Effector memory CD8-positive, alpha-beta T cell (primary cell): ENCODE measurements around the gene GBA2.

Experiments used
- ATAC-seq: fragments of 150-1000 bp; cut with Tn5 transposase; replicated peaks from 2 replicates; pipeline ENCODE4 v1.10.0; 2021; ENCODE audit warnings: mild to moderate bottlenecking, moderate library complexity
- DNase-seq, 3 experiments: peaks; one replicate each; pipeline ENCODE4 v3.0.0; 2021
- H3K27ac Mint-ChIP-seq, 2 donors: one replicate each; pipeline ENCODE4 v1.8.0; 2022; ENCODE audit warnings: mild to moderate bottlenecking in 2 of 2, mixed read lengths in 2 of 2, moderate library complexity in 2 of 2
- H3K27me3 Mint-ChIP-seq, 2 donors: one replicate each; pipeline ENCODE4 v1.8.0; 2022; ENCODE audit warnings: mixed read lengths in 2 of 2
- H3K36me3 Mint-ChIP-seq: one replicate; pipeline ENCODE4 v1.8.0; 2022; ENCODE audit warnings: mild to moderate bottlenecking, moderate library complexity, mixed read lengths; ENCODE audit not compliant: insufficient read depth
- H3K4me1 Mint-ChIP-seq, 2 donors: one replicate each; pipeline ENCODE4 v1.8.0; 2022; ENCODE audit warnings: low read depth in 2 of 2, mixed read lengths in 2 of 2
- H3K4me3 Mint-ChIP-seq, 2 donors: one replicate each; pipeline ENCODE4 v1.8.0; 2022; ENCODE audit warnings: mild to moderate bottlenecking in 2 of 2, mixed read lengths in 2 of 2, moderate library complexity in 2 of 2
- H3K9me3 Mint-ChIP-seq, 2 donors: one replicate each; pipeline ENCODE4 v1.8.0; 2022; ENCODE audit warnings: mixed read lengths in 2 of 2

The GBA2 gene

DNA sequence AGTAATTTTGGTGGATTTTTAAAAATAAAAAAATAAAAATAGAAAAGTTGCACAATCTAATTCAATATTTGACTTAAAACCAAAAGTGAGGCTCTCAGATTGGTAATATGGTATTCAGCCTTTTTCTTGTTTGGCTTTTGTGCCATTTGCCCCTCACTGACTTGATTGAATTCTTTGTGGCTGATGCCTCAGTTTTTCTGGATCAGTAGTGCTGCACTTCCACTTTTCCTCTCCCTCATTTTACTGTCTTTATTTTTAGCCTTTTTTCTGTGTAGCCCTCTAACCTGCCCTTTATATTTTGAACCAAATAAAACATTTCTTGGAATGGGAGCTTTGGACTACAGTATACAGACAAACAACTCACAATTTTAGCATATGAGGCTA lies 8.9 kb upstream of the GBA2 start:
- no peak for DNase-seq
- peaks cover 8% of the 10 kb centered on the region for H3K36me3 Mint-ChIP-seq
- peak overlapping the region; percentile 91 to 99 for H3K4me3 Mint-ChIP-seq
- peak overlapping the region; percentile 93 to 96 for H3K27ac Mint-ChIP-seq
- H3K4me1 Mint-ChIP-seq: peaks cover 22 to 40% of the 10 kb centered on the region in 2 donors
- no peak for ATAC-seq
- H3K9me3 Mint-ChIP-seq: no peaks in the 10 kb centered on the region
- H3K27me3 Mint-ChIP-seq: no peaks in the 10 kb centered on the region

DNA sequence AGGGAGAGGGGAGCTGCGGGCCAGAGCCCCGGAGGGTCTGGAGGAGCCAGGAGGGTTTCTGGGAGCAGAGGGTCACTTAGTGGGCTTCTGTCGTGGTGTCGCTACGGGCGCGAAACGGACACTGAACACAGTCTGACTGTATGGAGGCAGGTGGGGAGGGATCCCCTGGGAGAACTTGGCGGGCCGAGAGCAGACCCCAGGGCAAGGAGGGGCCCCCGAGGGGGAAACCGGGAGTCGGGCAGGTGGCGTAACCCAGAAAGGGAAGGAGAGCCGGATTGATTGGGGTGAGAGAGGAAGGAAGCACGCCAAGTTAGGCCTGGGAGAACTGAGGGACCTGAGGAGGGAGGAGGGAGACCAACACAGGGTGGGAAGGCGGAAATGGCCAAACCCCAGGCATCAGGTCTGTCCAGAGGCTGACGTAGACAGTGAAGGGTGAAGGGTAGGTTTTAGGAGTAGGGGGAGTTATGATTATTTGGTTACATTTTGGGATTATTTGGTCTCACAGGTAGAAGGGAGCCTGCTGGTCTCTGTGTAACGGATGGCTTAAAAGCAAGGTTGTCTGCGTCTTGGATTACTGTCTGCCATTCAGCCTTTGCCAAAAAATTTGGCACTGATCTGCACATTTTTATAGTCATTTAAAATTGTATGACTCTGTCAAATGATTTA lies 8.3 kb upstream of the GBA2 start:
- Mint-ChIP-seq H3K27ac (peak overlapping the region; percentile 93 to 96), H3K4me3 (peak overlapping the region; percentile 91 to 99), H3K36me3 (peaks cover 13% of the 10 kb centered on the region), H3K4me1 (peaks cover 22 to 40% of the 10 kb centered on the region in 2 donors), H3K9me3 (no peaks in the 10 kb centered on the region), H3K27me3 (no peaks in the 10 kb centered on the region)
- DNase-seq (no peak), ATAC-seq (peak; percentile 6)

DNA sequence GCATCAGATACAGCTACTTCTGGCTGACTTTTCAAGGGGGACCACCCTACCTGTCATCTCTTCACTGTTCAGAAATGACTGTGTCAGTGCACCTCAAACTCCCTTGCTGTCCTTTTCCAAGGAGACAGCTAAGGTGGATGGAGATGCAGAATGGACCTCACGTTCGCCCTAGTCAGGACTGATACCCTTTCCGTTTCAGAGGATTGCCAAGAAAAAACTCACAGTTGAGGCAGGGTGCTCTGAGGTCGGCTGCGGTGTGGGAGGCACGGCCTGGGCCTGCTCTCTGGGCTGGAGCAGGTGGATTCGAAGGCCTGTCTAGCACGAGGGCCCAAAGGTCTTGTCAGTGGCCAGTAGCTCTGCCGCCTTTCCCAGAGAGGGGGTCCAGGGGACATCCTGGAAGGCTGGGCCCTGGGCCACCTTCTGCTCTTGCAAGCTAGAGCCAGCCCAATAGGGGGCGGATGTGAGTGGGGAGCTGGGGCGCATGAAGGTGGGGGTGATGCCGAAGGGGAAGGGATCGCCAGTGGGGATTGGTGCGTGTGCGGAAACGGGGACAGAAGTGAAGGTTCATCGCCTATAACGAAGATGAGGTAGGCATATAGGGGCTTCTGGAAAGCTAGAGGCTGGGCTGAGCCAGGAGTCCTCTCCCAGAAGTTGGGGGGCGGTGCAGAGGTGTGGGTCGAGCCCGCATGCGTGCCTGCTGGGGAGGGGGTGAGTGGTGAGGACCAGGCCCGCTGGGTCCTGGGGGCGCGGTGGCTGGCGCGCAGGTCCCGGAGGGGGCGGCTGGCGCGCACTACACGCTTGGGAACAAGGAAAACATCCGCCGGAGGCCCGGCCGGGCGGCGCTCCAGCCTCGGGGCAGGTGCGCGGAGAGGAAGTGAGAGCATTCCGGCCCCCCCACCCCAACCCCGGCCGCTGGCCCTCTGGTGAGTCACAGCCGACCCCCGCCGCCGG lies 7.5 kb upstream of the GBA2 start:
- H3K9me3 Mint-ChIP-seq: no peaks in the 10 kb centered on the region
- DNase-seq (peak; percentile 64 to 75 (median 71)), ATAC-seq (peak; percentile 90)
- H3K27ac Mint-ChIP-seq: peak overlapping the region; percentile 93 to 96
- H3K4me3 Mint-ChIP-seq: peak overlapping the region; percentile 91 to 99
- peaks cover 14% of the 10 kb centered on the region for H3K36me3 Mint-ChIP-seq
- H3K27me3 Mint-ChIP-seq: no peaks in the 10 kb centered on the region
- peaks cover 22 to 40% of the 10 kb centered on the region in 2 donors for H3K4me1 Mint-ChIP-seq

DNA sequence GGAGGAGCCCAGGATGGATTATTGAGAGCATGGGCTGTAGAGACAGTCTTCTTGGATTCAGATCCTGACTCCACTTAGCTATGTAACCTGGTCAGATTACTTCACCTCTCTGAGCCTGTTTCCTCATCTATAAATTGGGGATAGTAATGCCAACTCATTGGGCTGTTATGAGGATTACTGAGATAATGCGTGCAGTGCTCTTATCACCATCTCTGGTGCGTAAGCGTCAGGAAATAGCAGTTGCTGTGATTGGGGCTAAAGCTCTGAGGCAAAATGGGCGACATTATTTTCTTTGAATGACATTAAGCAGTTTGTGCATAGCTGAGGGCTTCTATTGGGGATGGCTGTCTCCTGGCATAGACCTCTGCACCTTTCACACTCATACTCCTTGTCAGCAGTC lies 6.0 kb upstream of the GBA2 start:
- Mint-ChIP-seq H3K27me3 (no peaks in the 10 kb centered on the region), H3K4me3 (no peak overlapping the region), H3K4me1 (peaks cover 28 to 34% of the 10 kb centered on the region in 2 donors), H3K9me3 (no peaks in the 10 kb centered on the region), H3K27ac (no peak overlapping the region), H3K36me3 (peaks cover 14% of the 10 kb centered on the region)
- ATAC-seq (no peak), DNase-seq (no peak)

DNA sequence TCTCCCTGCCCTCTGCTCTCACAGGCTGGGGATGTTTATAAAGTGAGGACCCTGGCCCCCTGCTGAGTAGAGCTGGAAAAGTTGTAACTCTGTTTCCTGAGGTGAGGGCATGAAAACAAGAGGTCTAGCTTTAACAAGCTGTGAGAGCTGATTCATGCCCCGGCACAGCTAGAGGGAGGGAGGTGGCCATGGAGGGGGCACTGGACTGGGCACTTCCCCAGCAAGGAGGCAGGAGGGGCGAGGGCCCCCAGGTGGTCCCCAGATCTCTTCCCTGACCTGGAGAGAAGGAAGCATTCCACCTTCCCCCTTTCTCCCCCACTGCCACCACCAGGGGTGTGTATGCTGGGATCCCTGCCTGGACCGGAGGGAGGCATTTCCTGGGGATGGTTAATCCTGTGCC lies 5.2 kb upstream of the GBA2 start, which contains the start of gene MSMP:
Gene MSMP, minus strand, starts transcription at position 13 of the 400 bp plus-strand sequence. CDS start 147 bp downstream, outside the sequence.
- no peaks in the 10 kb centered on the region for H3K9me3 Mint-ChIP-seq
- ATAC-seq: no peak
- H3K27ac Mint-ChIP-seq: no peak within 1 kb of the TSS
- H3K4me1 Mint-ChIP-seq: peaks cover 30 to 37% of the 10 kb centered on the region in 2 donors
- H3K27me3 Mint-ChIP-seq: no peaks in the 10 kb centered on the region
- peaks cover 14% of the 10 kb centered on the region for H3K36me3 Mint-ChIP-seq
- no peak for DNase-seq
- no peak within 1 kb of the TSS for H3K4me3 Mint-ChIP-seq

DNA sequence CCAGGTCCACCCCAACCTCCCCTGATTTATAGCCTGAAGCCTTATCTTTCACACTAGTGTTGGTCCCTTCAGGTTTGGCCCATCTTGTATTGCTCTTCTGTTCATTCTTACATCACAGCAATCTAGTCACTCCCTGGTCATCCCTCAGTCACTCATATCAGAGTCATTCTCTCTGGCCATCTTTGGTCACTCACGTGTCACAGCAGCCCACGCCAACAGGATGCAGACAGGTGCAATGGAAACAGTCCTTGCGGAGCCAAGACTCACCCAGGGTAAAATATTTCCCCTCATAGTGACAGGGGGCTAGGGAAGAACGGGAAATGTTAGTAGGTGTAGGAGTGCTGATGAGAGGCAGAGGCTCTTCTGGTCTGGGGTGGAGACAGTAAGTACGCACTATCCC lies 4.4 kb upstream of the GBA2 start:
- Mint-ChIP-seq H3K9me3 (no peaks in the 10 kb centered on the region), H3K36me3 (peaks cover 17% of the 10 kb centered on the region)
- DNase-seq: no peak

DNA sequence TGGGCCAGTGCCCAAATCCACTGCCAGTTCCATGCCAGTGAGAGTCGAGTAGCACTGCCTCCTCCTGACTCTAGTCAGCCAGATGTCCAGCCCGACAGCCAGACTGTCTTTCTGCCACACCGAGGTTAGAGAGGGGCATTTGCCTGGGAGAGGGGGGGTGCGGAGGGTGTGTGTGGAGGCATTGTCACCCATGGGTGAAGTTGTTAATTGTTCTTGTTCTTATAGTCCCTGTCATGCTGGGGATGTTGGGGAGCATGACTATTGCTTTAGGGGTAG lies 1.2 kb upstream of the GBA2 start:
- peak overlapping the region; percentile 96 to 98 for H3K4me3 Mint-ChIP-seq
- H3K27me3 Mint-ChIP-seq: no peaks in the 10 kb centered on the region
- ATAC-seq (no peak), DNase-seq (no peak)
- H3K36me3 Mint-ChIP-seq: peaks cover 19% of the 10 kb centered on the region
- H3K9me3 Mint-ChIP-seq: no peaks in the 10 kb centered on the region
- peak overlapping the region; percentile 93 to 94 for H3K27ac Mint-ChIP-seq
- peaks cover 43 to 44% of the 10 kb centered on the region in 2 donors for H3K4me1 Mint-ChIP-seq

More for the DNA sequence above, 4.4 kb upstream of the GBA2 start:
- Mint-ChIP-seq H3K4me1 (peaks cover 29 to 34% of the 10 kb centered on the region in 2 donors), H3K4me3 (no peak overlapping the region), H3K27ac (no peak overlapping the region), H3K27me3 (no peaks in the 10 kb centered on the region)
- no peak for ATAC-seq

DNA sequence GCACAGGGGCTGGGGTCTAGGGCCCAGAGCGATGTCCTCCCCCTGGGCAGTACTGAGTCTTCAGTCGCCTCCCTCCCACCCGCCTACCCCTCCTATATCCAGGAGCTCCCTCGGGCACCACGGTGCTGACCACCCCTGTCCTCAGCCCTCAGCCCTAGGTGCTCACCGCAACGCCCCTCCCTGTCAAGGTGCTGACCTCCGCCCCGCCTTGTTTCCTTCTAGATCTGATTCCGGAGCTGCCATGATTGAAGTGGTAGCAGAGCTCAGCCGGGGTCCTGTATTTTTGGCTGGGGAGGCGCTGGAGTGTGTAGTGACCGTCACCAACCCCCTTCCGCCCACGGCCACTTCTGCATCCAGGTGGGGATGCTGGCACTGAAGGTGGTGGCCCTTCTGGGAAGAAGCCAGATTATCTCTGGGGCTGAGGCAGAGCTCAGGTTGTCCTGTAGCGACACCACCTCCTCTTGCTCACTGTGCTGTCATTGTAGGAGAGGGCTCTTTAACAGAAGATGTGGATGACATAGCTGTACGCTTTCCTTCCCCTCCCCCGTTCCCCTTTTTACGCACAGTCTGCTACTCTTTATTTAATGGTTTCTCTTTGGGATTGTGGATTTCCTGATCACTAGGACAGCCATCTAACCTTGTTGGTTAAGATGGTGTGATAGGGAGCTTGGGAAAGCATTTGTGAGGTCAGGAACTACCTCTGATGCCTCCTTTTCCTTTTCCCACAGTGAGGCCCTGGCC lies 657 bp upstream of the GBA2 start:
- peak; percentile 47 for ATAC-seq
- H3K4me1 Mint-ChIP-seq: peaks cover 44 to 46% of the 10 kb centered on the region in 2 donors
- peak in 2 of 3 experiments; percentile 19 to 33 for DNase-seq
- peak overlapping the region; percentile 96 to 98 for H3K4me3 Mint-ChIP-seq
- peaks cover 19% of the 10 kb centered on the region for H3K36me3 Mint-ChIP-seq
- peak overlapping the region; percentile 93 to 94 for H3K27ac Mint-ChIP-seq
- no peaks in the 10 kb centered on the region for H3K9me3 Mint-ChIP-seq
- H3K27me3 Mint-ChIP-seq: no peaks in the 10 kb centered on the region

DNA sequence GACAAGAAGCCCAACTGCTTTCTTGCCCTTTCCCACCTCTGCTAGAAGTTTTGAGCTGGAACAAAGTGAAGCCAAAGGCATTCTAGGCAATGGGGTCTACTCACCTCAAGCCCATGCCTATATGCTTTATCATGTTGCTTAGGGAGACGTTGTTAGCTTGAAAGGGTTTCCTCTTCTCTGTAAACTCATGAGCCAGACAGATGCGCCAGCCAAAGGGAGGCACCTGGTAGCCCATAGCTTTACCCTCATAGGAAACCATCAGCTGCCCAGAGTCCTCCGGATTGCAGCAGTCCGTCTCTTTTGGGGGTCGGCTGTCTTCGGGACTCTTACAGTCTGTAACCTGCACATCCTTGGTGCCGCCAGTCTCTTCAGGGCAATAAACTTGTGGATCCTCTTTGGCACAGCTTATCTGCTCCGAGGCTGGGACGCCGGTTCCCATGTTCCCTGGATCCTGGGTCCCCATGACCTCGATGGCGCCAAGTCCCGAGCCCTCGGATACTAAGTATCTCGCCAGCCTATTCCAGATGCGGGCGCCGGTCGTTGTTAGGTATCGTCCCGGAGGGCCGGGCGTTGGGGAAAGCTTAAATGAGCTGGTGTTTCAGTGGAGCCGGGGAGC lies 678 bp downstream of the GBA2 start:
- Mint-ChIP-seq H3K4me3 (peak overlapping the region; percentile 96 to 98), H3K27me3 (no peaks in the 10 kb centered on the region), H3K27ac (peak overlapping the region; percentile 67 to 94), H3K9me3 (no peaks in the 10 kb centered on the region), H3K36me3 (peaks cover 28% of the 10 kb centered on the region), H3K4me1 (peaks cover 43 to 54% of the 10 kb centered on the region in 2 donors)
- DNase-seq (peak in 1 of 3 experiments; percentile 11), ATAC-seq (peak; percentile 11)

DNA sequence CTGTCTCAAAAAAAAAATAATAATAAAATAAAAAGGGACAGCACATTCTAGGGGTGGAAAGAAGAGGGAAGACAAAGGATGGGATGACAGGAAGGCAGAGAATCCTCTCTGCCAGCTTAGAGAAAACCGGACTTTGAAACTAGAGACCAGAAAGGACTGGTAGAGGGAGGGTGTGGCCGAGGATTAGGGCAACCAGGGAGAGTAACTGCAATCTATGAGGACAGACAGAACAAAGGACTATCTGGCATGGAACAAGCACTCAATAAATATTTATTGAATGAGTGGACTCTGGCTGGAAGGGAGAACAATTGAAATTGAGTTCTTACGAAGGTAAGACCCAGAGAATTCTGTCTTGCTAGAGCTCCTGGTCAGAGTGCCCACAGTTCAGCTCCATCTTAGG lies 2.4 kb downstream of the GBA2 start:
- peaks cover 54 to 68% of the 10 kb centered on the region in 2 donors for H3K4me1 Mint-ChIP-seq
- no peak for DNase-seq
- no peaks in the 10 kb centered on the region for H3K9me3 Mint-ChIP-seq
- ATAC-seq: no peak
- no peaks in the 10 kb centered on the region for H3K27me3 Mint-ChIP-seq
- H3K27ac Mint-ChIP-seq: no peak overlapping the region
- peaks cover 27% of the 10 kb centered on the region for H3K36me3 Mint-ChIP-seq
- peak overlapping the region; percentile 96 to 98 for H3K4me3 Mint-ChIP-seq

DNA sequence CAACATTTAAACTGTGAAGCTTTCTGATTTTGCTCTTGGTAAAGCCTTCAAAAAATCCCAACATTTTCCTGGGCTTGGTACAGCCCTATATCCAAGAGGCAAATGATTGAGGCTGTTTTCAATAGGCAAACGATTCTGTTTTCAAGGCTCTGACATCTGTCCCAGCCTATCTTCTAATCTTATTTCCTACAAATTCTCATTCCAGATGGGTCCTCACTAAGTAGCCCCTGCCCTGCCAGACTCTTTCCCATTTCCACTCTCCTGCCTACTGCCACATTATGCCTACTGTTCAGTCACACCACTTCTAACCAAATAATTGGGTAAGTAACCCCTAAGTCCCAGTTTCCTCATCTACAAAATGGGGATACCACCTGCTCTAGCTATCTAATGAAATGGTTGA lies 3.5 kb downstream of the GBA2 start:
- Mint-ChIP-seq H3K27ac (peak overlapping the region; percentile 61 to 69), H3K36me3 (peaks cover 33% of the 10 kb centered on the region), H3K4me1 (peaks cover 54 to 65% of the 10 kb centered on the region in 2 donors)

DNA sequence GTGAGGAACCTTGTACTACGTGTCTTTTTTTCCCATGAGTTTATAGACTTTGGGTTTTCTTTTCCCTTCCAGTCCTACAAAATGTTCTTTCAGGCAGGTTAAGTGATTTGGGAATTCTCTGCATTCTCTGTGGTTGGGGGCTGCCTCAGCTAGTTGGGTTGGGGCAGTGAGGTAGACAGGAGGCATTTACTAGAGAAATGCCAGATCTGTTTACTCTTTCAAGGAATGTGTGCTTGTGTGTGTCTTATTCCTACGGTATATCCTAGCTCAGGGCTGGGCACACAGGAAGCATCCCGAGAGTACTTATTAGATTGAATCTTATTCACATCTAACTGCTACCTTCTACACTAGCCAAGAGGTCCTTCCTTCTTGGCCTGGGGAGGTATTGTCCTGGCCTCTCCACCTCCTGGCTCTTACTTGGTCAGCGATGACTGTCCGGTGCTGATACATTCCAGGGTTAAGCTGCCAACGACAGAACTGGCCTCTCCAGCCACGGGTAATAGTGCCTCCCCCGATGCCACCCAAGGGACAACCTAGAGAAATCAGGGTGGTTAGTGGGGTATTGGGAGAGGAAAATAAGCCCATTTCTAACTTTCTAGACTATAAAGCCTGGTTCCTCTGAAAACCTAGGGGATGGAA lies 5.0 kb downstream of the GBA2 start:
- Mint-ChIP-seq H3K27me3 (no peaks in the 10 kb centered on the region), H3K4me1 (peaks cover 46 to 54% of the 10 kb centered on the region in 2 donors), H3K36me3 (peaks cover 33% of the 10 kb centered on the region), H3K9me3 (no peaks in the 10 kb centered on the region), H3K27ac (peak overlapping the region in 1 of 2 donors; percentile 7), H3K4me3 (no peak overlapping the region)
- ATAC-seq: no peak
- no peak for DNase-seq

More for the DNA sequence above, 3.5 kb downstream of the GBA2 start:
- DNase-seq (no peak), ATAC-seq (no peak)
- H3K4me3 Mint-ChIP-seq: peak overlapping the region; percentile 96 to 98
- no peaks in the 10 kb centered on the region for H3K27me3 Mint-ChIP-seq
- no peaks in the 10 kb centered on the region for H3K9me3 Mint-ChIP-seq
